ENCODE results near the gene PIK3CB.

Gene PIK3CB

GRCh38 chr3:138726946-138727730, 107.6 kb downstream of the PIK3CB start:
- no peak for TF ChIP-seq CTCF (IDR thresholded peaks at IDR 0.05; ENCODE audit: extremely low read depth, missing control alignments)
- no peak for DNase-seq (ENCODE audit: low spot score)

GRCh38 chr3:138726042-138726441, 108.7 kb downstream of the PIK3CB start:
- DNase-seq (ENCODE audit: low spot score): peak; percentile 12

- no peak for TF ChIP-seq CTCF (IDR thresholded peaks at IDR 0.05; ENCODE audit: extremely low read depth, missing control alignments)
- DNase-seq (ENCODE audit: low spot score): no peak
Observed at GRCh38 chr3:138725116-138725515, 109.6 kb downstream of the PIK3CB start.

GRCh38 chr3:138724443-138724842, 110.3 kb downstream of the PIK3CB start:
- TF ChIP-seq CTCF (IDR thresholded peaks at IDR 0.05; ENCODE audit: extremely low read depth, missing control alignments): no peak

GRCh38 chr3:138718849-138719248, 115.9 kb downstream of the PIK3CB start:
- no peak for TF ChIP-seq CTCF (IDR thresholded peaks at IDR 0.05; ENCODE audit: extremely low read depth, missing control alignments)
- no peak for DNase-seq (ENCODE audit: low spot score)

More at GRCh38 chr3:138724443-138724842, 110.3 kb downstream of the PIK3CB start:
- no peak for DNase-seq (ENCODE audit: low spot score)

- no peak for TF ChIP-seq CTCF (IDR thresholded peaks at IDR 0.05; ENCODE audit: extremely low read depth, missing control alignments)
- no peak for DNase-seq (ENCODE audit: low spot score)
Observed at GRCh38 chr3:138717348-138717747, 117.4 kb downstream of the PIK3CB start.

GRCh38 chr3:138712086-138712485, 122.6 kb downstream of the PIK3CB start:
- no peak for TF ChIP-seq CTCF (IDR thresholded peaks at IDR 0.05; ENCODE audit: extremely low read depth, missing control alignments)

GRCh38 chr3:138705675-138706074, 129.1 kb downstream of the PIK3CB start:
- DNase-seq (ENCODE audit: low spot score): no peak
- no peak for TF ChIP-seq CTCF (IDR thresholded peaks at IDR 0.05; ENCODE audit: extremely low read depth, missing control alignments)

More at GRCh38 chr3:138712086-138712485, 122.6 kb downstream of the PIK3CB start:
- DNase-seq (ENCODE audit: low spot score): no peak
